HG02870 (cell line): ENCODE data around the gene LTA4H.

Experiments used
- ATAC-seq: cut with Tn5 transposase; IDR thresholded peaks from one replicate; pipeline ENCODE4 v1.9.1; 2021; ENCODE audit warnings: mild to moderate bottlenecking, moderate library complexity; ENCODE audit not compliant: unreplicated experiment

The LTA4H gene

GRCh38 chr12:95966287-95966870 lies 69.0 kb downstream of the LTA4H start:
- no peak for ATAC-seq

GRCh38 chr12:95963096-95963495 lies 72.3 kb downstream of the LTA4H start:
- ATAC-seq, result no peak

GRCh38 chr12:95962222-95962621 lies 73.2 kb downstream of the LTA4H start:
- no peak for ATAC-seq

GRCh38 chr12:95960241-95960640 lies 75.1 kb downstream of the LTA4H start:
- no peak for ATAC-seq

- ATAC-seq, result no peak
Measured at GRCh38 chr12:95959107-95959506, 76.3 kb downstream of the LTA4H start.

GRCh38 chr12:95956557-95957145 lies 78.7 kb downstream of the LTA4H start:
- ATAC-seq, result no peak

GRCh38 chr12:95955549-95956159 lies 79.7 kb downstream of the LTA4H start:
- ATAC-seq, result no peak

GRCh38 chr12:95953000-95953399 lies 82.4 kb downstream of the LTA4H start:
- ATAC-seq, result no peak

GRCh38 chr12:95951515-95951914 lies 83.9 kb downstream of the LTA4H start:
- ATAC-seq, result no peak
